ENCODE measurements around the gene VPS54.

The VPS54 gene

DNA sequence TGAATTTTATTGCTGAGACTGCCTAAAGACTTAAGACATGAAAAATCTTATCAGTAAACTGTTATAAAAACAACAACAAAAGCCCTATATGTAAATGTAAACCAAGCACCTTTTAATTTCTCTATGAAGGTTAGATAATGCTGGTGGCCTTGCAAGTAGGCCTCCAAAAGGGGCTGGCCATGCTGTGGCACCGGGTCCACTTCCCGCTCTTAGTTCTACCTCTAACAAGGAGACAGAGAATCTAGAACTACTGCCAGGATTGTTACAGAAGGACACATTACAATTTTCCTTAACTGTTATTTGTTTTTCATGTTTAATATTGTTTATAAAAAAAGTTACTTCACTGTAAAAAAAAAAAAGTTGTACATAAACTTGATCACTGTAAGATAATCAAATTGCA, 128.6 kb downstream of the VPS54 start:
- TF ChIP-seq, protein P1, sequence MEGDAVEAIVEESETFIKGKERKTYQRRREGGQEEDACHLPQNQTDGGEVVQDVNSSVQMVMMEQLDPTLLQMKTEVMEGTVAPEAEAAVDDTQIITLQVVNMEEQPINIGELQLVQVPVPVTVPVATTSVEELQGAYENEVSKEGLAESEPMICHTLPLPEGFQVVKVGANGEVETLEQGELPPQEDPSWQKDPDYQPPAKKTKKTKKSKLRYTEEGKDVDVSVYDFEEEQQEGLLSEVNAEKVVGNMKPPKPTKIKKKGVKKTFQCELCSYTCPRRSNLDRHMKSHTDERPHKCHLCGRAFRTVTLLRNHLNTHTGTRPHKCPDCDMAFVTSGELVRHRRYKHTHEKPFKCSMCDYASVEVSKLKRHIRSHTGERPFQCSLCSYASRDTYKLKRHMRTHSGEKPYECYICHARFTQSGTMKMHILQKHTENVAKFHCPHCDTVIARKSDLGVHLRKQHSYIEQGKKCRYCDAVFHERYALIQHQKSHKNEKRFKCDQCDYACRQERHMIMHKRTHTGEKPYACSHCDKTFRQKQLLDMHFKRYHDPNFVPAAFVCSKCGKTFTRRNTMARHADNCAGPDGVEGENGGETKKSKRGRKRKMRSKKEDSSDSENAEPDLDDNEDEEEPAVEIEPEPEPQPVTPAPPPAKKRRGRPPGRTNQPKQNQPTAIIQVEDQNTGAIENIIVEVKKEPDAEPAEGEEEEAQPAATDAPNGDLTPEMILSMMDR (IDR thresholded peaks at IDR 0.05; ENCODE audit: low read depth, low read length): no peak
- DNase-seq (ENCODE audit: low read depth in 2 of 2): no peak

DNA sequence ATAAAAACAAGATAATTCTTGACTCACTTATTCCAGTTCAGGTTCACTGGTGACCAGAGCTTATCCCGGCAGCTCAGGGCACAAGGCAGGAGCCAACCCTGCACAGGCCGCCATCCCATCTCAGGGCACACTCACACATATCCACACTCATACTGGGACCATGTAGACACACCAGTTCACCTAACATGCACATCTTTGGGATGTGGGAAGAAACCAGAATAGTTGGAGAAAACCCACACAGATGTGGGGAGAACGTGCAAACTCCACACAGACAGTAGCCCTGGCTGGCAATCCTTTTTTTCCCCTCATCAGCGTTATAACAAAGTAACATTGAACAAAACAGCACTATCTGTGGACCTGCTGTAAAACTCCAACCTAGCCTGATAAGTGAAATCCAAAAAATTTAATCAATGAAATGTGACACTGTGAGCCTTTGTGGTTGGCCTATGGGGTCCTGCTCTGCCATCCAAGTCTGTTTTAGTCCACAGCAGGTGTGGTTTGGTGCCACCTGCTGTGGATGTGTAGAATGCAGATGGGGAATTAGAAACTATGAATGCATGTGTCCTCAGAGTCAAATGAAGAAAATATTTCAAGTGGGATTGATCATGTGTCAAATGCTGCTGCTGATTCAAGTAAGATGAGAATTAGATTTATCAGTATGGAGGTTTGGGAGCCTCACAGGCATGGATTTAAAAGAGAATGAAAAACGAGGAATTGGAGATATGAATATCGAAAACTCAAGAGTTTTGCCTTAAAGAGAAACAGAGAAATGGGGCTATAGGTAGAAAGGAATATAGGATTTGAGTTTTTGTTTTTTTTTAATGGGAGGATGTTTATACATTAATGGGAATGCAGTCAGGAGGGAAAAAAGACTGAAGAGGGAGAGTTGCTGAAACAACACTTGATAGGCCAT, 130.5 kb downstream of the VPS54 start:
- peak; percentile 49 to 53 for DNase-seq (ENCODE audit: low read depth in 2 of 2)
- no peak overlapping the region for H3K4me3 ChIP-seq (replicated peaks in 1 of 2; ENCODE audit: low read depth in 2 of 2, low read length in 2 of 2)
- TF ChIP-seq, protein P1 (IDR thresholded peaks at IDR 0.05; ENCODE audit: low read depth, low read length): peak; percentile 71

More for the DNA sequence above, 128.6 kb downstream of the VPS54 start:
- no peak overlapping the region for H3K4me3 ChIP-seq (replicated peaks in 1 of 2; ENCODE audit: low read depth in 2 of 2, low read length in 2 of 2)

DNA sequence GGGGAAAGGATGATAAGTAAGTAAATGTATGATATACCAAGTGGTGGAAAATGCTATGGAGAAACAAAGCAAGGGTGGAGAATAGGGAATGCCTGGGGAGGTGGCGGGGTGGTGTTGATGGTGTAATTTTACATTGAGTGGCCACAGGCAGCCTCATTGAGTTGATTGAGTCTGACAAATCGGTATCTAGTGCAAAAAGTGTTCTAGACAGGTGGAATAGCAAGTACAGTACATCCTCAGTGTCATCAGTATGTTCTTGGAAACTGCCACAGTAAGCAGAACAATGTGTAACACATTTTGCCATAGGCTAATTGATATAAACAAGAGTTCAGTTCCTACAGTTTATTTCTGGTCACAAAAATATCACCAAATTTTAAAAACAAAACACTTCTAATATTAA, 131.2 kb downstream of the VPS54 start:
- no peak overlapping the region for H3K4me3 ChIP-seq (replicated peaks in 1 of 2; ENCODE audit: low read depth in 2 of 2, low read length in 2 of 2)
- TF ChIP-seq, protein P1 (IDR thresholded peaks at IDR 0.05; ENCODE audit: low read depth, low read length): no peak
- no peak for DNase-seq (ENCODE audit: low read depth in 2 of 2)

- TF ChIP-seq, protein P1 (IDR thresholded peaks at IDR 0.05; ENCODE audit: low read depth, low read length): no peak
- DNase-seq (ENCODE audit: low read depth in 2 of 2): no peak
- no peak overlapping the region for H3K4me3 ChIP-seq (replicated peaks in 1 of 2; ENCODE audit: low read depth in 2 of 2, low read length in 2 of 2)
These were observed 132.8 kb downstream of the VPS54 start for GRCh38 chr2:63886445-63886844.

- TF ChIP-seq, protein P1 (IDR thresholded peaks at IDR 0.05; ENCODE audit: low read depth, low read length): no peak
- H3K4me3 ChIP-seq (replicated peaks in 1 of 2; ENCODE audit: low read depth in 2 of 2, low read length in 2 of 2): no peak overlapping the region
- no peak for DNase-seq (ENCODE audit: low read depth in 2 of 2)
These were observed 136.7 kb downstream of the VPS54 start for GRCh38 chr2:63882395-63883105.

GRCh38 chr2:63881205-63881604, 138.0 kb downstream of the VPS54 start:
- no peak for DNase-seq (ENCODE audit: low read depth in 2 of 2)
- TF ChIP-seq, protein P1 (IDR thresholded peaks at IDR 0.05; ENCODE audit: low read depth, low read length): no peak
- no peak overlapping the region for H3K4me3 ChIP-seq (replicated peaks in 1 of 2; ENCODE audit: low read depth in 2 of 2, low read length in 2 of 2)
